Measurements from ENCODE around the gene GSTT2B.
"Not testable (repeated sequence)": the region's sequence is repeated elsewhere in the genome, so short reads cannot be mapped to it uniquely, and the experiment has no call there.

The GSTT2B gene

GRCh38 chr22:23913661-23914353 lies 47.2 kb downstream of the GSTT2B start:
- peak overlapping the region; percentile 80 to 91 (median 87) for H3K27ac ChIP-seq

GRCh38 chr22:23913306-23913660 lies 47.7 kb downstream of the GSTT2B start:
- Histone ChIP-seq H3K4me3 (peak overlapping the region; percentile 59 to 75 (median 64)), H3K36me3 (no peaks in the 10 kb centered on the region), H3K9ac (peak overlapping the region; percentile 83 to 90 (median 85)), H3K9me3 (replicated peaks in 1 of 11) (no peaks in the 10 kb centered on the region; a peak in 1 of 22 replicates), H3K27me3 (no peaks in the 10 kb centered on the region), H3K27ac (peak overlapping the region; percentile 80 to 91 (median 87)), H3K4me1 (peaks cover 22 to 42% (median 31%) of the 10 kb centered on the region in 10 experiments), H4K20me1 (no peaks in the 10 kb centered on the region), H3K4me2 (peak overlapping the region; percentile 79 to 98 (median 92))
- TF ChIP-seq Cebpa-rat (IDR thresholded peaks at IDR 0.05) = no peak

More at GRCh38 chr22:23913661-23914353, 47.2 kb downstream of the GSTT2B start:
- Histone ChIP-seq H3K27me3 (no peaks in the 10 kb centered on the region), H3K9me3 (replicated peaks in 1 of 11) (peaks cover 0 to 4% (median 0%) of the 10 kb centered on the region in 11 experiments; a peak in 1 of 22 replicates), H3K4me2 (peak overlapping the region; percentile 79 to 98 (median 92)), H3K9ac (peak overlapping the region; percentile 83 to 90 (median 85)), H3K36me3 (no peaks in the 10 kb centered on the region), H3K4me1 (peaks cover 22 to 41% (median 31%) of the 10 kb centered on the region in 10 experiments), H3K4me3 (peak overlapping the region; percentile 59 to 75 (median 64)), H4K20me1 (no peaks in the 10 kb centered on the region)
- no peak for TF ChIP-seq Cebpa-rat (IDR thresholded peaks at IDR 0.05)

GRCh38 chr22:23912293-23912903 lies 48.6 kb downstream of the GSTT2B start:
- Histone ChIP-seq H3K9me3 (replicated peaks in 1 of 11) (no peaks in the 10 kb centered on the region), H3K4me2 (peak overlapping the region; percentile 79 to 98 (median 92); a peak in 16 of 22 replicates), H3K27me3 (no peaks in the 10 kb centered on the region), H3K27ac (peak overlapping the region in 2 of 11 experiments; percentile 82 to 87; a peak in 2 of 22 replicates), H3K36me3 (no peaks in the 10 kb centered on the region), H3K4me3 (0 out of 20 replicates have a peak overlapping the region, but pooled peaks of 1 of the 10 experiments have one; percentile 65), H4K20me1 (no peaks in the 10 kb centered on the region), H3K4me1 (peaks cover 22 to 42% (median 31%) of the 10 kb centered on the region in 10 experiments), H3K9ac (peak overlapping the region in 1 of 11 experiments; percentile 84; a peak in 2 of 22 replicates)
- TF ChIP-seq Cebpa-rat (IDR thresholded peaks at IDR 0.05) = no peak

- Histone ChIP-seq H3K4me3 (no peak overlapping the region), H3K4me1 (peaks cover 22 to 42% (median 31%) of the 10 kb centered on the region in 10 experiments), H3K27me3 (no peaks in the 10 kb centered on the region), H3K27ac (no peak overlapping the region), H3K9ac (no peak overlapping the region), H3K9me3 (replicated peaks in 1 of 11) (no peaks in the 10 kb centered on the region), H4K20me1 (no peaks in the 10 kb centered on the region), H3K36me3 (no peaks in the 10 kb centered on the region), H3K4me2 (peak overlapping the region in 1 of 11 experiments; percentile 25; a peak in 2 of 22 replicates)
- no peak for TF ChIP-seq Cebpa-rat (IDR thresholded peaks at IDR 0.05)
These were observed 49.5 kb downstream of the GSTT2B start for GRCh38 chr22:23911318-23911980.

- Histone ChIP-seq H3K4me2 (no peak overlapping the region), H3K36me3 (no peaks in the 10 kb centered on the region), H3K9ac (no peak overlapping the region), H3K27me3 (no peaks in the 10 kb centered on the region), H3K9me3 (replicated peaks in 1 of 11) (no peaks in the 10 kb centered on the region), H3K4me1 (peaks cover 20 to 42% (median 27%) of the 10 kb centered on the region in 10 experiments), H4K20me1 (no peaks in the 10 kb centered on the region), H3K4me3 (no peak overlapping the region), H3K27ac (no peak overlapping the region)
- TF ChIP-seq Cebpa-rat (IDR thresholded peaks at IDR 0.05) = no peak
These were observed 50.4 kb downstream of the GSTT2B start for GRCh38 chr22:23910496-23911190.

GRCh38 chr22:23909296-23909898 lies 51.6 kb downstream of the GSTT2B start:
- Histone ChIP-seq H4K20me1 (no peaks in the 10 kb centered on the region), H3K4me3 (no peak overlapping the region), H3K4me1 (peaks cover 20 to 39% (median 27%) of the 10 kb centered on the region in 10 experiments), H3K36me3 (no peaks in the 10 kb centered on the region), H3K4me2 (peak overlapping the region in 2 of 11 experiments; percentile 43 to 66; a peak in 4 of 22 replicates), H3K9me3 (replicated peaks in 1 of 11) (no peaks in the 10 kb centered on the region), H3K9ac (no peak overlapping the region), H3K27me3 (no peaks in the 10 kb centered on the region), H3K27ac (no peak overlapping the region)
- no peak for TF ChIP-seq Cebpa-rat (IDR thresholded peaks at IDR 0.05)

GRCh38 chr22:23908587-23909205 lies 52.3 kb downstream of the GSTT2B start:
- no peak overlapping the region for H3K27ac ChIP-seq
- H3K9ac ChIP-seq = no peak overlapping the region

GRCh38 chr22:23907423-23907822 lies 53.6 kb downstream of the GSTT2B start:
- not testable (repeated sequence) for H4K20me1 ChIP-seq; H3K36me3 ChIP-seq; H3K4me2 ChIP-seq; H3K9me3 ChIP-seq (replicated peaks in 1 of 11); H3K27ac ChIP-seq; H3K4me3 ChIP-seq; H3K9ac ChIP-seq; H3K27me3 ChIP-seq
- H3K4me1 ChIP-seq = peaks cover 8 to 26% (median 16%) of the 10 kb centered on the region in 10 experiments; a peak in 18 of 20 replicates

More at GRCh38 chr22:23908587-23909205, 52.3 kb downstream of the GSTT2B start:
- H3K9me3 ChIP-seq (replicated peaks in 1 of 11) = no peaks in the 10 kb centered on the region
- H3K4me2 ChIP-seq = peak overlapping the region in 1 of 11 experiments; percentile 66; a peak in 3 of 22 replicates
- no peaks in the 10 kb centered on the region for H3K27me3 ChIP-seq
- H3K4me1 ChIP-seq = peaks cover 18 to 37% (median 27%) of the 10 kb centered on the region in 10 experiments
- no peak for TF ChIP-seq Cebpa-rat (IDR thresholded peaks at IDR 0.05)
- no peak overlapping the region for H3K4me3 ChIP-seq
- H4K20me1 ChIP-seq = no peaks in the 10 kb centered on the region
- H3K36me3 ChIP-seq = no peaks in the 10 kb centered on the region

All from BLaER1 treated with 17β-estradiol and CSF1 and Interleukin-3, amounts not matched to agents 10 nM and 100 nM (cell line).